GM12878 (cell line): ENCODE data around the gene FOSL1. TPM values are rescaled to one million over a fixed set of nuclear protein-coding genes. Genes with fewer than 3 reads are reported as not detected.

Experiments
- ATAC-seq: fragments of 200-7000 bp; cut with Tn5 transposase; 3 replicates; pipeline ENCODE4 v1.9.1; 2020; ENCODE audit warnings: mild to moderate bottlenecking, moderate library complexity
- BruUV-seq: library from RNA; stranded (reverse); fragments of 400-500 nt; replicated peaks from 2 replicates; lab custom pipeline; 2021; lab: Mats Ljungman, UMichigan
- CTCF ChIA-PET: fragments of 300-600 bp; sonication (Branson Sonifier 250); formaldehyde crosslinking; extraction: SDS; loops from one replicate; lab custom pipeline; 2021; ENCODE audit warnings: inconsistent platforms; lab: Yijun Ruan, JAX
- POLR2A ChIA-PET: fragments of 350-600 bp; formaldehyde crosslinking; extraction: SDS; loops from one replicate; lab custom pipeline; 2021; ENCODE audit warnings: inconsistent platforms; lab: Charles Lee
- RAD21 ChIA-PET: fragments of 300-600 bp; sonication (Branson Sonifier 250); formaldehyde crosslinking; loops from one replicate; lab custom pipeline; 2023; ENCODE audit warnings: antibody characterized with exemption; ENCODE audit not compliant: unreplicated experiment; lab: Charles Lee
- SMC1A ChIA-PET: fragments of 300-600 bp; sonication (Branson Sonifier 250); formaldehyde crosslinking; loops from one replicate; lab custom pipeline; 2023; ENCODE audit not compliant: unreplicated experiment, uncharacterized antibody; lab: Charles Lee
- DNase-seq: peaks from one replicate; pipeline ENCODE4 v3.0.0-alpha.2; 2011; ENCODE audit warnings: low read depth, low spot score
- FAIRE-seq: peaks from 3 replicates; lab custom pipeline; 2011; peaks lifted over from hg19 to GRCh38; lab: Jason Lieb, UNC
- H2AFZ ChIP-seq: 2 replicates; pipeline ENCODE4 v1.6.0; 2011; ENCODE audit warnings: low read depth, low read length, control low read depth; ENCODE audit not compliant: control insufficient read depth
- H3K27ac ChIP-seq: 2 replicates; pipeline ENCODE4 v1.5.1; 2011; ENCODE audit warnings: control low read depth; ENCODE audit not compliant: control insufficient read depth, insufficient read depth
- H3K27me3 ChIP-seq, 2 experiments: replicated peaks in 1 of 2; 2 replicates each; pipeline versions ENCODE4 v1.6.0 to v1.6.1; 2011; ENCODE audit warnings: low read length in 1 of 2; ENCODE audit not compliant: control insufficient read depth in 2 of 2, insufficient read depth in 2 of 2
- H3K36me3 ChIP-seq, 2 experiments: 2 replicates each; pipeline ENCODE4 v1.5.1; 2011; ENCODE audit warnings: low read length in 1 of 2; ENCODE audit not compliant: control insufficient read depth in 2 of 2, insufficient read depth in 2 of 2
- H3K4me1 ChIP-seq: 2 replicates; pipeline ENCODE4 v1.6.1; 2011; ENCODE audit warnings: mild to moderate bottlenecking, low read length, moderate library complexity, mixed read lengths; ENCODE audit not compliant: control insufficient read depth, insufficient read depth
- H3K4me2 ChIP-seq: 2 replicates; pipeline ENCODE4 v1.6.0; 2011; ENCODE audit warnings: control low read depth; ENCODE audit not compliant: control insufficient read depth, insufficient read depth
- H3K4me3 ChIP-seq: fragments of 200-600 bp; sonication (generic); 2 replicates; pipeline ENCODE4 v1.5.1; 2016
- H3K79me2 ChIP-seq: 2 replicates; pipeline ENCODE4 v1.6.0; 2011; ENCODE audit warnings: low read length; ENCODE audit not compliant: control insufficient read depth, insufficient read depth
- H3K9ac ChIP-seq: 2 replicates; pipeline ENCODE4 v1.8.0; 2011; ENCODE audit warnings: low read length, control low read depth, mixed read lengths; ENCODE audit not compliant: control insufficient read depth, insufficient read depth
- H3K9me3 ChIP-seq: replicated peaks from 3 replicates; pipeline ENCODE4 v1.5.1; 2011; ENCODE audit warnings: mild to moderate bottlenecking, low read length; ENCODE audit not compliant: control insufficient read depth, insufficient read depth
- H4K20me1 ChIP-seq: 2 replicates; pipeline ENCODE4 v1.6.0; 2011; ENCODE audit not compliant: control insufficient read depth, insufficient read depth
- CBX5 ChIP-seq: sonication (generic); IDR thresholded peaks from 2 replicates; pipeline ENCODE4 v1.6.1; 2016; ENCODE audit warnings: low read depth, moderate library complexity, mild to moderate bottlenecking, inconsistent platforms
- ESRRA ChIP-seq: IDR thresholded peaks from 2 replicates; pipeline ENCODE4 v1.6.1; 2012; ENCODE audit warnings: mild to moderate bottlenecking, low read length, improper control_type of control experiment
- EZH2 ChIP-seq: IDR thresholded peaks from 2 replicates; pipeline ENCODE4 v1.6.1; 2012; ENCODE audit warnings: low read depth, mild to moderate bottlenecking, control low read depth, inconsistent platforms, low read length, borderline replicate concordance; ENCODE audit not compliant: control insufficient read depth
- MYC ChIP-seq: IDR thresholded peaks from 2 replicates; pipeline ENCODE4 v1.6.1; 2011; ENCODE audit warnings: mild to moderate bottlenecking, low read length, moderate library complexity, inconsistent platforms; ENCODE audit not compliant: insufficient read depth, insufficient replicate concordance, insufficient read length, severe bottlenecking
- NFYA ChIP-seq: IDR thresholded peaks from 2 replicates; pipeline ENCODE4 v1.6.1; 2011; ENCODE audit warnings: low read depth, mild to moderate bottlenecking, low read length, improper control_type of control experiment, borderline replicate concordance
- PML ChIP-seq: IDR thresholded peaks from 2 replicates; pipeline ENCODE4 v1.6.1; 2012; ENCODE audit warnings: low read length, inconsistent platforms
- SREBF2 ChIP-seq: IDR thresholded peaks from 2 replicates; pipeline ENCODE4 v1.6.1; 2012; ENCODE audit warnings: mild to moderate bottlenecking, low read length
- TBL1XR1 ChIP-seq: IDR thresholded peaks from 2 replicates; pipeline ENCODE4 v1.6.1; 2012; ENCODE audit warnings: low read depth, low read length, improper control_type of control experiment
- YY1 ChIP-seq: IDR thresholded peaks from 2 replicates; pipeline ENCODE4 v1.6.1; 2011; ENCODE audit warnings: low read depth, mild to moderate bottlenecking, low read length
- WGBS: methylation state at CpG from one replicate; pipeline ENCODE4 v1.1.6; 2016; ENCODE audit warnings: low lambda C conversion rate; ENCODE audit not compliant: insufficient replicate concordance, insufficient coverage; ENCODE audit errors: missing lambda C conversion rate; 5-methylcytosine and 5-hydroxymethylcytosine counted together
- in situ Hi-C: fragments of 300-500 bp; cut with MboI; formaldehyde crosslinking; loops from 9 replicates; pipeline ENCODE4 v1.14.3; 2018; ENCODE audit warnings: mixed read lengths
- intact Hi-C: fragments of 100-400 bp; cut with micrococcal nuclease; formaldehyde crosslinking; loops from one replicate; pipeline ENCODE4 v1.14.2; 2022; ENCODE audit not compliant: unreplicated experiment
- polyA plus RNA-seq, 11 experiments: library from polyadenylated mRNA; depleted of rRNA in 4 of 11; unstranded in 6 of 11; stranded (reverse) in 5 of 11; fragments of >200 nt; fragmentation: Nextera tagmentation in 4 of 11; fragmentation: Illumina TruSeq in 1 of 11; extraction: Ambion mirVana in 4 of 11; extraction: Trizol in 1 of 11; gene quantifications; 1 replicate in 1 of 11; 2 replicates in 10 of 11; pipeline versions ENCODE4 v1.2.1 to v1.2.3, GENCODE V29; 2011 to 2016; ENCODE audit warnings: inconsistent platforms in 2 of 11, missing spikeins in 2 of 11, low read depth in 1 of 11
- total RNA-seq, 4 experiments: library from RNA; depleted of rRNA in 3 of 4; stranded (reverse); fragments of >200 nt in 3 of 4; fragmentation: Illumina TruSeq in 1 of 4; extraction: Trizol in 1 of 4; gene quantifications; 2 replicates each; pipeline versions ENCODE4 v1.2.1 to v1.2.3, GENCODE V29; 2013 to 2021
- TF ChIP-seq, protein P1 (sequence below): fragments of 450-650 bp; IDR thresholded peaks from 2 replicates; pipeline ENCODE4 v1.6.1; 2018; ENCODE audit warnings: mild to moderate bottlenecking, low read depth, moderate library complexity; ENCODE audit not compliant: partially characterized antibody
- TF ChIP-seq, protein P2 (sequence below): fragments of 450-650 bp; IDR thresholded peaks from 2 replicates; pipeline ENCODE4 v1.6.1; 2018; ENCODE audit warnings: borderline replicate concordance, mild to moderate bottlenecking; ENCODE audit not compliant: partially characterized antibody
- TF ChIP-seq, protein P3 (sequence below): fragments of 150-350 bp; IDR thresholded peaks from 2 replicates; pipeline ENCODE4 v1.6.1; 2014; ENCODE audit warnings: mild to moderate bottlenecking, low read depth, low read length

The FOSL1 gene
- total and polyA plus RNA-seq, 10 of the 15 experiments (the other 5 are each of a cell fraction or from before 2014, with no cell fraction given) = 0.82 to 5.4 (median 2.1) TPM

DNA sequence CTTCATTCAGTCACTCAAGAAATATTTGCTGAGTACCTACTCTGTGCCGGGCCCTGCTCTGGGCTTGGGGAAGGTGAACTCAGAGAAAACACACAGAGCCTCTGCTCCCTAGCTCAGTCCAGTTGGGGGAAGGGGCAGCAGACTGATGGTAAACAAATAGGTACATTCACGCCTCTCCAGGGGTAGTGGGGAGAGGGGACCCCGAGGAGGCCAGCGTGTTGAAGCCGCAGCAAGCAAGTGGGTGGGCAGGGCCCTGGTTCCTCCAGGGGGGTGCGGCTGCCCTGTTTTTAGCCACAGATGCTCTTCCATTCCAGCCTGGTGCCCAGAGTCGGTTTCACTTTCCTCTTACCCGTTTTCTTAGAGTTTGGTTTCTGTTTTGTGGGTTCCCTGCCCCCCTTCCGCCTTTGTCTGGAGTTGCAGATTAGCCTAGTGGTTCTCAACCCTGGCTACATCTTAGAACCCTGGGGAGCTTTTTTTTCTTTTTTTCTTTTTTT, 27.8 kb upstream of the FOSL1 start (continued):
- TF ChIP-seq, protein P1, sequence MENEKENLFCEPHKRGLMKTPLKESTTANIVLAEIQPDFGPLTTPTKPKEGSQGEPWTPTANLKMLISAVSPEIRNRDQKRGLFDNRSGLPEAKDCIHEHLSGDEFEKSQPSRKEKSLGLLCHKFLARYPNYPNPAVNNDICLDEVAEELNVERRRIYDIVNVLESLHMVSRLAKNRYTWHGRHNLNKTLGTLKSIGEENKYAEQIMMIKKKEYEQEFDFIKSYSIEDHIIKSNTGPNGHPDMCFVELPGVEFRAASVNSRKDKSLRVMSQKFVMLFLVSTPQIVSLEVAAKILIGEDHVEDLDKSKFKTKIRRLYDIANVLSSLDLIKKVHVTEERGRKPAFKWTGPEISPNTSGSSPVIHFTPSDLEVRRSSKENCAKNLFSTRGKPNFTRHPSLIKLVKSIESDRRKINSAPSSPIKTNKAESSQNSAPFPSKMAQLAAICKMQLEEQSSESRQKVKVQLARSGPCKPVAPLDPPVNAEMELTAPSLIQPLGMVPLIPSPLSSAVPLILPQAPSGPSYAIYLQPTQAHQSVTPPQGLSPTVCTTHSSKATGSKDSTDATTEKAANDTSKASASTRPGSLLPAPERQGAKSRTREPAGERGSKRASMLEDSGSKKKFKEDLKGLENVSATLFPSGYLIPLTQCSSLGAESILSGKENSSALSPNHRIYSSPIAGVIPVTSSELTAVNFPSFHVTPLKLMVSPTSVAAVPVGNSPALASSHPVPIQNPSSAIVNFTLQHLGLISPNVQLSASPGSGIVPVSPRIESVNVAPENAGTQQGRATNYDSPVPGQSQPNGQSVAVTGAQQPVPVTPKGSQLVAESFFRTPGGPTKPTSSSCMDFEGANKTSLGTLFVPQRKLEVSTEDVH = no peak

DNA sequence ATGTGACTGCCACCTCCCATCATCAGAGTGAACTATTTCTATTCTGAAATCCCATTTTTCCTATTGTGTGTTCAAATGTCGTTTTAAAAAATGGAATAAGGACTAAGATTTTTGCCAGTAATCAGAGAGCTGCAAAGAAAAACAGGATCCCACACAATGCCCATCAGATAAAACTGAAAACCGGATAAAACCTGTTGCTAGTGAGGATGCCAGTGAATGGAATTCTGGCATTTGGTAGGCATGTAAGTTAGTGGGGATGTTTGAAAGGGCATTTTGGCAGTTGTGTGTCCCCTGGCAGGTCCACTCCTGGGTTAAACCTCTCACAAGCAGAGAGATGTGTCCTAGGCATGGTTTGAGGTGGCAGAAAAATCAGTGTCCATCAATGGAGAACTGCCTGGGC, 25.2 kb upstream of the FOSL1 start:
- in situ Hi-C loops (no loop called here), intact Hi-C loops (loop anchor here (5.0 kb wide), 1 partner anchor 33 kb away; the partner anchor contains the start of gene CCDC85B)
- Histone ChIP-seq H3K4me2 (no peak overlapping the region), H3K9ac (no peak overlapping the region), H3K27me3 (no peaks in the 10 kb centered on the region), H3K4me3 (no peak overlapping the region), H3K4me1 (peaks cover 25% of the 10 kb centered on the region), H3K79me2 (peaks cover 5% of the 10 kb centered on the region), H3K27ac (no peak overlapping the region), H3K36me3 (peaks cover 0 to 2% of the 10 kb centered on the region in 2 experiments; a peak in 2 of 4 replicates), H4K20me1 (no peaks in the 10 kb centered on the region), H2AFZ (no peak overlapping the region), H3K9me3 (no peaks in the 10 kb centered on the region)
- BruUV-seq = no TSS peak
- RAD21 ChIA-PET = no interaction called here
- CTCF ChIA-PET = no interaction called here
- WGBS = 93% methylated on average over 2 of the region's 2 CpGs
- POLR2A ChIA-PET = interaction anchor here (0.9 to 1.9 kb wide), 3 partner anchors 35 to 65 kb away, joined by 3 to 6 read pairs (median 5); partner anchors contain the start of genes CCDC85B, FIBP and MUS81
- no peak for ATAC-seq
- FAIRE-seq = no peak
- SMC1A ChIA-PET = no interaction called here
- DNase-seq = no peak
- TF ChIP-seq YY1 (no peak), ESRRA (no peak), TBL1XR1 (no peak), EZH2 (no peak), SREBF2 (no peak), PML (no peak), NFYA (no peak), MYC (no peak), CBX5 (no peak)
- TF ChIP-seq, protein P2, sequence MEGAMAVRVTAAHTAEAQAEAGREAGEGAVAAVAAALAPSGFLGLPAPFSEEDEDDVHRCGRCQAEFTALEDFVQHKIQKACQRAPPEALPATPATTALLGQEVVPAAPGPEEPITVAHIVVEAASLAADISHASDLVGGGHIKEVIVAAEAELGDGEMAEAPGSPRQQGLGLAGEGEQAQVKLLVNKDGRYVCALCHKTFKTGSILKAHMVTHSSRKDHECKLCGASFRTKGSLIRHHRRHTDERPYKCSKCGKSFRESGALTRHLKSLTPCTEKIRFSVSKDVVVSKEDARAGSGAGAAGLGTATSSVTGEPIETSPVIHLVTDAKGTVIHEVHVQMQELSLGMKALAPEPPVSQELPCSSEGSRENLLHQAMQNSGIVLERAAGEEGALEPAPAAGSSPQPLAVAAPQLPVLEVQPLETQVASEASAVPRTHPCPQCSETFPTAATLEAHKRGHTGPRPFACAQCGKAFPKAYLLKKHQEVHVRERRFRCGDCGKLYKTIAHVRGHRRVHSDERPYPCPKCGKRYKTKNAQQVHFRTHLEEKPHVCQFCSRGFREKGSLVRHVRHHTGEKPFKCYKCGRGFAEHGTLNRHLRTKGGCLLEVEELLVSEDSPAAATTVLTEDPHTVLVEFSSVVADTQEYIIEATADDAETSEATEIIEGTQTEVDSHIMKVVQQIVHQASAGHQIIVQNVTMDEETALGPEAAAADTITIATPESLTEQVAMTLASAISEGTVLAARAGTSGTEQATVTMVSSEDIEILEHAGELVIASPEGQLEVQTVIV = no peak
- TF ChIP-seq, protein P3, sequence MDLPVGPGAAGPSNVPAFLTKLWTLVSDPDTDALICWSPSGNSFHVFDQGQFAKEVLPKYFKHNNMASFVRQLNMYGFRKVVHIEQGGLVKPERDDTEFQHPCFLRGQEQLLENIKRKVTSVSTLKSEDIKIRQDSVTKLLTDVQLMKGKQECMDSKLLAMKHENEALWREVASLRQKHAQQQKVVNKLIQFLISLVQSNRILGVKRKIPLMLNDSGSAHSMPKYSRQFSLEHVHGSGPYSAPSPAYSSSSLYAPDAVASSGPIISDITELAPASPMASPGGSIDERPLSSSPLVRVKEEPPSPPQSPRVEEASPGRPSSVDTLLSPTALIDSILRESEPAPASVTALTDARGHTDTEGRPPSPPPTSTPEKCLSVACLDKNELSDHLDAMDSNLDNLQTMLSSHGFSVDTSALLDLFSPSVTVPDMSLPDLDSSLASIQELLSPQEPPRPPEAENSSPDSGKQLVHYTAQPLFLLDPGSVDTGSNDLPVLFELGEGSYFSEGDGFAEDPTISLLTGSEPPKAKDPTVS = no peak
